Natural killer cell (primary cell): ENCODE measurements around the gene TENM4. TPM values are rescaled to one million over a fixed set of nuclear protein-coding genes. Genes with fewer than 3 reads are reported as not detected.

Source experiments
- ATAC-seq, 3 donors: fragments of 150-1000 bp in 2 of 3; fragments of 200-7000 bp in 1 of 3; cut with Tn5 transposase; 1 replicate in 1 of 3; 2 replicates in 2 of 3; pipeline ENCODE4 v1.10.0; 2021; ENCODE audit warnings: mild to moderate bottlenecking in 2 of 3, moderate library complexity in 2 of 3
- DNase-seq, 2 donors: peaks; one replicate each; pipeline versions ENCODE4 v3.0.0 to v3.0.0-alpha.2; 2013 to 2021; ENCODE audit warnings: mixed read lengths in 1 of 2
- H3K27ac ChIP-seq: one replicate; pipeline ENCODE4 v1.5.1; 2013; ENCODE audit warnings: mild to moderate bottlenecking, low read length
- H3K27me3 ChIP-seq: one replicate; pipeline ENCODE4 v1.6.1; 2013; ENCODE audit warnings: low read length; ENCODE audit not compliant: control insufficient read depth, insufficient read depth
- H3K36me3 ChIP-seq: one replicate; pipeline ENCODE4 v1.6.1; 2013; ENCODE audit warnings: low read length; ENCODE audit not compliant: control insufficient read depth, insufficient read depth
- H3K4me1 ChIP-seq: one replicate; pipeline ENCODE4 v1.6.1; 2013; ENCODE audit warnings: low read length; ENCODE audit not compliant: control insufficient read depth, insufficient read depth
- H3K4me3 ChIP-seq: one replicate; pipeline ENCODE4 v1.5.1; 2013; ENCODE audit warnings: low read length
- H3K9me3 ChIP-seq: one replicate; pipeline ENCODE4 v1.6.1; 2013; ENCODE audit warnings: low read length; ENCODE audit not compliant: control insufficient read depth, insufficient read depth
- H3K27ac Mint-ChIP-seq, 2 donors: one replicate each; pipeline ENCODE4 v1.8.0; 2022; ENCODE audit warnings: mild to moderate bottlenecking in 2 of 2, mixed read lengths in 2 of 2, moderate library complexity in 1 of 2
- H3K27me3 Mint-ChIP-seq, 2 donors: one replicate each; pipeline ENCODE4 v1.8.0; 2022; ENCODE audit warnings: low read depth in 2 of 2, mixed read lengths in 2 of 2
- H3K36me3 Mint-ChIP-seq: one replicate; pipeline ENCODE4 v1.8.0; 2022; ENCODE audit warnings: mixed read lengths
- H3K4me1 Mint-ChIP-seq, 2 donors: one replicate each; pipeline ENCODE4 v1.8.0; 2022; ENCODE audit warnings: mixed read lengths in 2 of 2
- H3K4me3 Mint-ChIP-seq: one replicate; pipeline ENCODE4 v1.8.0; 2022; ENCODE audit warnings: mild to moderate bottlenecking, moderate library complexity, mixed read lengths
- H3K9me3 Mint-ChIP-seq, 2 donors: one replicate each; pipeline ENCODE4 v1.8.0; 2022; ENCODE audit warnings: mixed read lengths in 2 of 2
- CTCF ChIP-seq: fragments of 200-600 bp; IDR thresholded peaks from one replicate; pipeline ENCODE4 v1.8.0; 2022; ENCODE audit warnings: antibody characterized with exemption
- WGBS: methylation state at CpG from one replicate; pipeline ENCODE4 v1.1.7; 2013; ENCODE audit warnings: missing lambda C conversion rate; ENCODE audit not compliant: insufficient coverage; 5-methylcytosine and 5-hydroxymethylcytosine counted together
- intact Hi-C: fragments of 100-400 bp; cut with micrococcal nuclease; formaldehyde crosslinking; loops from one replicate; pipeline ENCODE4 v1.14.2; 2022
- total RNA-seq, 4 donors: library from RNA; stranded (reverse); fragments of 120-200 nt in 1 of 4; gene quantifications; one replicate each; pipeline versions ENCODE4 v1.2.3 to v1.2.4, GENCODE V29; 2013 to 2022

The TENM4 gene
- total RNA-seq, 3 donors from 2014 or later (not counting 1 experiment from before 2014, with no cell fraction given), result 0.63 to 0.75 TPM; not detected in 1

DNA sequence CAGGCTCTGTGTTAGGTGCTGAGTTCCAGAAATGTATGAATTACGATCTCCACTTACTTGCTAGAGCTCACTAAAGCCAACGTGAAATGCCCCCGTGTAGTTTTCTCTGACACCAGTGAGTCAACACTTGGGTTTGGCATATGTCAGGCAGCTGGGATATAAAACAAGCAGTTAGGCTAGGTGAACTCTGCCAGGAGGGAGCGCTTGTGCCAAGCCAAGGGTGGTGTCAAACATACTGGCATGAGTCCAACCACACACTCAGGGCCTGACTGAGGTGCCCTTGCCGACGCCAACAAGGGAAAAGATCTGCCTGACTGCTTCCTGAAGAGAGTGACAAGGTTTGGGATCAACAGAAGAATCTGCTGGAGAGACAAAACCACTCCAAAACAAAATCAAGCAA is 698.4 kb downstream of the TENM4 start:
- Mint-ChIP-seq H3K27ac (no peak overlapping the region), H3K9me3 (no peaks in the 10 kb centered on the region), H3K4me3 (no peak overlapping the region), H3K27me3 (peaks cover 2 to 9% of the 10 kb centered on the region in 2 donors), H3K4me1 (no peaks in the 10 kb centered on the region), H3K36me3 (no peaks in the 10 kb centered on the region)
- DNase-seq, result no peak
- H3K4me3 ChIP-seq, result no peak overlapping the region
- no peaks in the 10 kb centered on the region for H3K4me1 ChIP-seq
- H3K27me3 ChIP-seq, result no peaks in the 10 kb centered on the region
- TF ChIP-seq CTCF, result no peak
- H3K36me3 ChIP-seq, result no peaks in the 10 kb centered on the region
- H3K27ac ChIP-seq, result no peak overlapping the region
- WGBS, result 89% methylated on average over 4 of the region's 6 CpGs
- intact Hi-C loops, result no loop called here
- no peak for ATAC-seq
- no peaks in the 10 kb centered on the region for H3K9me3 ChIP-seq

- Mint-ChIP-seq H3K36me3 (no peaks in the 10 kb centered on the region), H3K4me1 (no peaks in the 10 kb centered on the region), H3K9me3 (no peaks in the 10 kb centered on the region), H3K4me3 (no peak overlapping the region), H3K27ac (no peak overlapping the region), H3K27me3 (peaks cover 2 to 9% of the 10 kb centered on the region in 2 donors)
- Histone ChIP-seq H3K27ac (no peak overlapping the region), H3K4me1 (no peaks in the 10 kb centered on the region), H3K9me3 (no peaks in the 10 kb centered on the region), H3K4me3 (no peak overlapping the region), H3K36me3 (no peaks in the 10 kb centered on the region), H3K27me3 (no peaks in the 10 kb centered on the region)
- ATAC-seq (no peak), DNase-seq (no peak)
- intact Hi-C loops, result no loop called here
- 90% methylated on average over 6 of the region's 7 CpGs for whole genome bisulfite sequencing
- TF ChIP-seq CTCF, result no peak
These were observed 699.1 kb downstream of the TENM4 start for GRCh38 chr11:78741741-78742140.

DNA sequence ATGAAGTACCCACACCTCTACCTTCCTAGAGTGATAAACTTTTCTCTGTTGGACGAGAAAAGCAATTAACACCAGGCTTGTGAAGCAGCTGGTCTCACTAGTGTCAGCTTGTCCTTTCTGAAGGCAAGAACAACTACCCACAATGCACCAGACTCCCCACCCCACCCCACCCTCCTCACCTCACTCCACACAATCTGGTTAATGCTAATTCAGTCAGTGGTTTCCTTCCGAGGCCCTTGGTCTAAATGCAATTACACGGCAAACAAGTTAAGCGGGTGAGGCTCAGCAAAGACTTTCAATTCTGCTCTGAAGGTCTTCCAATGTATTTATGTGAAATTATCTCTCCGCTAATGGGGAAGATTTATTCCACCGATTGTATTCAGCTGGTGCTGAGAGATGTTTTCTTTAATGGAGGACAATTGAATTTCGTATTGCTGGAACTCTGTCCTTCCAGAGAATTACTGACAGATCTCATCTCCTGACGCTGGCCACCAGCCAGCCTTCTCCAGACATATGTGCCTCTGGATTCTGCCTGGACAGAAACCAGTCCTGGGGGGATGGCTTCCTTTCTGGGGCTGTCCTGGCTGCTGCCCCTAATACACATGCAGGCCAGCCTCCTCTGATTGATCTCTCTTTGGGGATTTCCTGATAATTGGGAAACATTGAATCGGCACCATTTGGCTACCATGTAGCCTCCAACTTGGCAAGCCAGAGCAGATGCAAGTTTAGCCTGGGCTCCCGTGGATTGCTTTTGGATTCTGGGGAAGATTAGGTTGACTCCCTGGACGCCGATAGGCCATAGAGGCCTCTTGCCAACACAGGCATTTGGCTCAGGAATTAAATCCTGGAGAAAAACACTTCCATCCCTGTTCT is 700.4 kb downstream of the TENM4 start:
- intact Hi-C loops, result no loop called here
- Histone ChIP-seq H3K4me1 (no peaks in the 10 kb centered on the region), H3K4me3 (no peak overlapping the region), H3K27me3 (no peaks in the 10 kb centered on the region), H3K9me3 (no peaks in the 10 kb centered on the region), H3K27ac (no peak overlapping the region), H3K36me3 (no peaks in the 10 kb centered on the region)
- WGBS, result 84% methylated on average over 12 of the region's 12 CpGs
- no peak for TF ChIP-seq CTCF
- DNase-seq, result no peak
- Mint-ChIP-seq H3K27ac (no peak overlapping the region), H3K4me1 (no peaks in the 10 kb centered on the region), H3K27me3 (peaks cover 2 to 9% of the 10 kb centered on the region in 2 donors), H3K36me3 (no peaks in the 10 kb centered on the region), H3K9me3 (no peaks in the 10 kb centered on the region), H3K4me3 (no peak overlapping the region)
- ATAC-seq, result no peak
